ENCODE measurements around the gene CARD9.

CARD9 gene

GRCh38 chr9:136327304-136327974 lies 46.0 kb downstream of the CARD9 start, which contains the start of gene GPSM1:
Gene GPSM1, plus strand, starts transcription at chr9:136327539. Its CDS starts 157 bp downstream, at chr9:136327696.
- Histone ChIP-seq H2BK12ac (ENCODE audit: low read length) (peak within 1 kb of the TSS; percentile 87), H3K4me2 (ENCODE audit: insufficient read depth, low read length, poor library complexity, severe bottlenecking) (peak within 1 kb of the TSS; percentile 88), H3K14ac (ENCODE audit: low read length) (no peak within 1 kb of the TSS), H3K4me1 (ENCODE audit: control insufficient read depth in 2 of 2, insufficient read depth in 1 of 2, low read depth in 1 of 2, low read length in 2 of 2) (peaks cover 24 to 37% of the 10 kb centered on the region in 2 donors), H2AFZ (ENCODE audit: low read length) (peak within 1 kb of the TSS; percentile 84), H3K9ac (ENCODE audit: low read depth, low read length, poor library complexity) (peak within 1 kb of the TSS; percentile 93), H3K18ac (ENCODE audit: low read length) (peak within 1 kb of the TSS; percentile 98), H4K8ac (ENCODE audit: low read depth, low read length) (no peak within 1 kb of the TSS), H3K27me3 (ENCODE audit: control insufficient read depth in 3 of 3, insufficient read depth in 3 of 3, low read depth in 1 of 3, low read length in 3 of 3) (no peaks in the 10 kb centered on the region), H3K27ac (replicated peaks; ENCODE audit: low read length) (peak within 1 kb of the TSS; percentile 66), H3K23ac (ENCODE audit: low read depth, low read length, poor library complexity) (peak within 1 kb of the TSS; percentile 97), H2AK5ac (ENCODE audit: low read depth, low read length) (peak within 1 kb of the TSS; percentile 99), H2BK15ac (ENCODE audit: low read length) (peak within 1 kb of the TSS; percentile 83), H3K4me3 (ENCODE audit: low read length in 2 of 2) (peak within 1 kb of the TSS; percentile 88 to 92), H2BK5ac (ENCODE audit: low read length) (peak within 1 kb of the TSS; percentile 69), H3K9me3 (replicated peaks in 1 of 2; ENCODE audit: control insufficient read depth in 2 of 2, insufficient read depth in 1 of 2, low read depth in 1 of 2, low read length in 2 of 2) (no peaks in the 10 kb centered on the region), H4K91ac (ENCODE audit: low read depth, low read length, poor library complexity) (no peak within 1 kb of the TSS), H3K36me3 (replicated peaks in 1 of 2; ENCODE audit: control insufficient read depth in 2 of 2, insufficient read depth in 2 of 2, low read length in 2 of 2) (peaks cover 2 to 9% of the 10 kb centered on the region in 2 donors), H2BK120ac (ENCODE audit: low read depth, low read length) (peak within 1 kb of the TSS; percentile 29), H3K4ac (ENCODE audit: low read length) (peak within 1 kb of the TSS; percentile 93), H3K79me1 (ENCODE audit: low read depth, low read length) (peaks cover 35% of the 10 kb centered on the region)
- no CpG with 5 or more reads among the region's 88 CpGs for WGBS, 2 donors (ENCODE audit: extremely low coverage in 2 of 2, insufficient read length in 2 of 2, insufficient replicate concordance in 1 of 2)
- DNase-seq (ENCODE audit: low spot score): no peak

GRCh38 chr9:136326761-136327303 lies 46.6 kb downstream of the CARD9 start:
- Histone ChIP-seq H3K14ac (ENCODE audit: low read length) (no peak overlapping the region), H3K79me1 (ENCODE audit: low read depth, low read length) (peaks cover 30% of the 10 kb centered on the region), H3K4me2 (ENCODE audit: insufficient read depth, low read length, poor library complexity, severe bottlenecking) (peak overlapping the region; percentile 51), H3K9ac (ENCODE audit: low read depth, low read length, poor library complexity) (peak overlapping the region; percentile 83), H3K23ac (ENCODE audit: low read depth, low read length, poor library complexity) (no peak overlapping the region), H2BK12ac (ENCODE audit: low read length) (peak overlapping the region; percentile 87), H3K18ac (ENCODE audit: low read length) (peak overlapping the region; percentile 96), H3K27me3 (ENCODE audit: control insufficient read depth in 3 of 3, insufficient read depth in 3 of 3, low read depth in 1 of 3, low read length in 3 of 3) (no peaks in the 10 kb centered on the region), H3K4me1 (ENCODE audit: control insufficient read depth in 2 of 2, insufficient read depth in 1 of 2, low read depth in 1 of 2, low read length in 2 of 2) (peaks cover 27 to 37% of the 10 kb centered on the region in 2 donors), H2BK15ac (ENCODE audit: low read length) (peak overlapping the region; percentile 47), H3K27ac (replicated peaks; ENCODE audit: low read length) (peak overlapping the region; percentile 66), H3K36me3 (replicated peaks in 1 of 2; ENCODE audit: control insufficient read depth in 2 of 2, insufficient read depth in 2 of 2, low read length in 2 of 2) (peaks cover 0 to 4% of the 10 kb centered on the region in 2 donors), H2AK5ac (ENCODE audit: low read depth, low read length) (peak overlapping the region; percentile 82), H3K4me3 (ENCODE audit: low read length in 2 of 2) (peak overlapping the region; percentile 70 to 92), H2AFZ (ENCODE audit: low read length) (peak overlapping the region; percentile 84), H4K91ac (ENCODE audit: low read depth, low read length, poor library complexity) (no peak overlapping the region), H2BK5ac (ENCODE audit: low read length) (peak overlapping the region; percentile 25), H3K9me3 (replicated peaks in 1 of 2; ENCODE audit: control insufficient read depth in 2 of 2, insufficient read depth in 1 of 2, low read depth in 1 of 2, low read length in 2 of 2) (no peaks in the 10 kb centered on the region), H4K8ac (ENCODE audit: low read depth, low read length) (no peak overlapping the region), H2BK120ac (ENCODE audit: low read depth, low read length) (peak overlapping the region; percentile 29), H3K4ac (ENCODE audit: low read length) (peak overlapping the region; percentile 69)
- WGBS, 2 donors (ENCODE audit: extremely low coverage in 2 of 2, insufficient read length in 2 of 2, insufficient replicate concordance in 1 of 2): no CpG with 5 or more reads among the region's 17 CpGs
- no peak for DNase-seq (ENCODE audit: low spot score)

DNA sequence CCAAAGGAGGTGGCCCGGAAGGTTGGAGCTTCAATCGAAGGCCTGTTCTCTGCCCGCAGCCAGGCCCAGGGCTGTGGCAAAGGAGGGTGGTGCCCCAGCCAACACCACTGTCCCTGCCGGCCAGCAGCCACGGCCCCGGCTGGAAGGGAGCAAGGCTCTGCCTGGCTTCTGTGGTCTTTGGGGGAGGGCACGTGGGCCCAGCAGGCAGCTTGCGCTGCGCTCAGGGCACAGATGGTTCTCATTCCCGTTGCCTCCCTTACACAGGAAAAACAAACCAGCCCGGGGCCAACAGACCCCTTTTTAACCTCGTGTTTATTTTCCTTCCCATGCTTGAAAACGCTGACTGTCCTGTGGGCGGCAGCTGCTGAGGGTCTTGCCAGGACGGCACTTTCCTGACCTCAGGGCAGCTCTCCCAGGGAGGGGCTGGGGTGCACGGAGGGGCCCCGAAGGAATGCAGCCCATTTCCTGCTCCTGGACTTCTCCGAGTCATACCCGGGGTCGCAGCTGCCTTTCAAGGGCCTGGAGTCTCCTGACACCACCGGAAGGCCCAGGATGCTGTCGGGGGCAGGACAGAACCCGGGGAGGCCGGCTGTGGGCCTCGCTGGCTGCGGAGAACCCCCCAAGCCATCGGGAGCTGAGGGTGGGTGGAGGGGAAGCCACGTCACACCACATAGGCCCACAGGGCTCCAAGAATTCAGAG lies 47.3 kb downstream of the CARD9 start:
- H2BK15ac ChIP-seq (ENCODE audit: low read length): peak overlapping the region; percentile 74
- peak overlapping the region; percentile 66 for H3K27ac ChIP-seq (replicated peaks; ENCODE audit: low read length)
- peaks cover under 1 to 2% of the 10 kb centered on the region in 2 donors for H3K9me3 ChIP-seq (replicated peaks in 1 of 2; ENCODE audit: control insufficient read depth in 2 of 2, insufficient read depth in 1 of 2, low read depth in 1 of 2, low read length in 2 of 2)
- peak overlapping the region; percentile 8 for H3K23ac ChIP-seq (ENCODE audit: low read depth, low read length, poor library complexity)
- H3K4me3 ChIP-seq (ENCODE audit: low read length in 2 of 2): peak overlapping the region in 1 of 2 donors; percentile 92
- H3K36me3 ChIP-seq (replicated peaks in 1 of 2; ENCODE audit: control insufficient read depth in 2 of 2, insufficient read depth in 2 of 2, low read length in 2 of 2): peaks cover 0 to 4% of the 10 kb centered on the region in 2 donors
- H3K18ac ChIP-seq (ENCODE audit: low read length): peak overlapping the region; percentile 96
- H3K4ac ChIP-seq (ENCODE audit: low read length): peak overlapping the region; percentile 37
- no peak overlapping the region for H3K4me2 ChIP-seq (ENCODE audit: insufficient read depth, low read length, poor library complexity, severe bottlenecking)
- H2AK5ac ChIP-seq (ENCODE audit: low read depth, low read length): peak overlapping the region; percentile 82
- WGBS, 2 donors (ENCODE audit: extremely low coverage in 2 of 2, insufficient read length in 2 of 2, insufficient replicate concordance in 1 of 2): no CpG with 5 or more reads among the region's 28 CpGs
- H4K8ac ChIP-seq (ENCODE audit: low read depth, low read length): peak overlapping the region; percentile 52
- H3K4me1 ChIP-seq (ENCODE audit: control insufficient read depth in 2 of 2, insufficient read depth in 1 of 2, low read depth in 1 of 2, low read length in 2 of 2): peaks cover 27 to 37% of the 10 kb centered on the region in 2 donors
- no peak for DNase-seq (ENCODE audit: low spot score)
- peak overlapping the region; percentile 39 for H3K14ac ChIP-seq (ENCODE audit: low read length)
- H4K91ac ChIP-seq (ENCODE audit: low read depth, low read length, poor library complexity): peak overlapping the region; percentile 22
- no peaks in the 10 kb centered on the region for H3K27me3 ChIP-seq (ENCODE audit: control insufficient read depth in 3 of 3, insufficient read depth in 3 of 3, low read depth in 1 of 3, low read length in 3 of 3)
- H2BK12ac ChIP-seq (ENCODE audit: low read length): peak overlapping the region; percentile 87
- peaks cover 28% of the 10 kb centered on the region for H3K79me1 ChIP-seq (ENCODE audit: low read depth, low read length)
- H3K9ac ChIP-seq (ENCODE audit: low read depth, low read length, poor library complexity): peak overlapping the region; percentile 73
- H2BK120ac ChIP-seq (ENCODE audit: low read depth, low read length): peak overlapping the region; percentile 52
- peak overlapping the region; percentile 84 for H2AFZ ChIP-seq (ENCODE audit: low read length)
- peak overlapping the region; percentile 25 for H2BK5ac ChIP-seq (ENCODE audit: low read length)
